Neural cell (in vitro differentiated cells): ENCODE data around the gene ZNF648. TPM values are rescaled to one million over a fixed set of nuclear protein-coding genes. Genes with fewer than 3 reads are reported as not detected.

Experiments
- H2AFZ ChIP-seq: fragments of 200-600, 300-800 bp; sonication (generic), shearing (Covaris generic); 2 replicates; pipeline ENCODE4 v1.6.0; 2014; ENCODE audit warnings: low read depth, mild to moderate bottlenecking, antibody characterized with exemption, low read length, moderate library complexity
- H3F3A ChIP-seq: fragments of 200-600 bp; shearing (Covaris generic); 2 replicates; pipeline ENCODE4 v1.6.1; 2016; ENCODE audit warnings: mild to moderate bottlenecking, moderate library complexity, mixed read lengths, antibody characterized with exemption, low read length; ENCODE audit not compliant: insufficient read depth, poor library complexity, severe bottlenecking
- H3K27ac ChIP-seq: fragments of 200-600, 300-800 bp; sonication (generic), shearing (Covaris generic); 2 replicates; pipeline ENCODE4 v1.5.1; 2014; ENCODE audit warnings: mild to moderate bottlenecking, low read length, moderate library complexity
- H3K27me3 ChIP-seq: fragments of 300-800, 200-600 bp; sonication (generic), shearing (Covaris generic); 2 replicates; pipeline ENCODE4 v1.6.0; 2014; ENCODE audit warnings: mild to moderate bottlenecking, low read depth, low read length, moderate library complexity; ENCODE audit not compliant: insufficient read depth
- H3K36me3 ChIP-seq: fragments of 300-800, 200-600 bp; sonication (generic), shearing (Covaris generic); 2 replicates; pipeline ENCODE4 v1.5.1; 2014; ENCODE audit warnings: mild to moderate bottlenecking, antibody characterized with exemption, low read length, moderate library complexity; ENCODE audit not compliant: insufficient read depth
- H3K4me2 ChIP-seq: fragments of 300-800, 200-600 bp; sonication (generic), shearing (Covaris generic); 2 replicates; pipeline ENCODE4 v1.6.0; 2014; ENCODE audit warnings: mild to moderate bottlenecking, low read length
- H3K4me3 ChIP-seq: fragments of 300-800, 200-600 bp; sonication (generic), shearing (Covaris generic); 2 replicates; pipeline ENCODE4 v1.5.1; 2014; ENCODE audit warnings: mild to moderate bottlenecking, low read length, moderate library complexity
- H3K79me2 ChIP-seq: fragments of 200-600 bp; shearing (Covaris generic); replicated peaks from 2 replicates; pipeline ENCODE4 v1.6.0; 2014; ENCODE audit warnings: mild to moderate bottlenecking, low read length, moderate library complexity; ENCODE audit not compliant: insufficient read depth
- H3K9ac ChIP-seq: fragments of 300-800, 200-600 bp; sonication (generic), shearing (Covaris generic); 2 replicates; pipeline ENCODE4 v1.6.1; 2016; ENCODE audit warnings: mild to moderate bottlenecking, low read length, mixed read lengths
- H3K9me2 ChIP-seq: fragments of 200-600 bp; shearing (Covaris generic); 2 replicates; pipeline ENCODE4 v1.6.1; 2016; ENCODE audit warnings: mild to moderate bottlenecking, low read length, mixed read lengths; ENCODE audit not compliant: insufficient read depth
- H3K9me3 ChIP-seq: fragments of 200-600, 300-800 bp; sonication (generic), shearing (Covaris generic); 2 replicates; pipeline ENCODE4 v1.6.1; 2016; ENCODE audit warnings: mild to moderate bottlenecking, mixed run types, low read length, moderate library complexity, mixed read lengths
- H4K20me1 ChIP-seq: fragments of 200-600 bp; shearing (Covaris generic); 2 replicates; pipeline ENCODE4 v1.6.1; 2016; ENCODE audit warnings: mild to moderate bottlenecking, mixed run types; ENCODE audit not compliant: insufficient read depth
- CTCF ChIP-seq: fragments of 450-650 bp; IDR thresholded peaks from 2 replicates; pipeline ENCODE4 v1.5.1; 2014; ENCODE audit warnings: antibody characterized with exemption, mild to moderate bottlenecking, moderate library complexity; ENCODE audit not compliant: poor library complexity, severe bottlenecking
- EP300 ChIP-seq: fragments of 450-650 bp; conservative IDR thresholded peaks from 2 replicates; pipeline ENCODE4 v1.6.1; 2014; ENCODE audit warnings: antibody characterized with exemption, mild to moderate bottlenecking, moderate library complexity; ENCODE audit not compliant: poor library complexity, severe bottlenecking
- EZH2 ChIP-seq: fragments of 200-600, 300-800 bp; shearing (Covaris generic), sonication (generic); IDR thresholded peaks from 2 replicates; pipeline ENCODE4 v1.6.1; 2014; ENCODE audit warnings: antibody characterized with exemption, low read length, borderline replicate concordance, mild to moderate bottlenecking; ENCODE audit not compliant: insufficient read depth, poor library complexity, severe bottlenecking
- MXI1 ChIP-seq: fragments of 450-650 bp; conservative IDR thresholded peaks from 2 replicates; pipeline ENCODE4 v1.6.1; 2014; ENCODE audit warnings: antibody characterized with exemption, mild to moderate bottlenecking; ENCODE audit not compliant: poor library complexity, severe bottlenecking
- POLR2AphosphoS5 ChIP-seq: IDR thresholded peaks from 2 replicates; pipeline ENCODE4 v1.6.1; 2012
- RAD21 ChIP-seq: fragments of 450-650 bp; conservative IDR thresholded peaks from 2 replicates; pipeline ENCODE4 v1.6.1; 2014; ENCODE audit warnings: antibody characterized with exemption, mild to moderate bottlenecking, moderate library complexity
- REST ChIP-seq: IDR thresholded peaks from 2 replicates; pipeline ENCODE4 v1.6.1; 2012; ENCODE audit warnings: borderline replicate concordance
- SMC3 ChIP-seq: fragments of 450-650 bp; conservative IDR thresholded peaks from 2 replicates; pipeline ENCODE4 v1.6.1; 2014; ENCODE audit warnings: antibody characterized with exemption, mild to moderate bottlenecking, moderate library complexity; ENCODE audit not compliant: poor library complexity
- TAF1 ChIP-seq: IDR thresholded peaks from 2 replicates; pipeline ENCODE4 v1.6.1; 2012; ENCODE audit warnings: low read depth
- polyA plus RNA-seq: library from polyadenylated mRNA; depleted of rRNA; stranded (reverse); fragments of >200 nt; gene quantifications from 2 replicates; pipeline ENCODE4 v1.2.3, GENCODE V29; 2014

ZNF648 gene
- polyA plus RNA-seq, 1 donor from 2014 or later, result not detected

- H3K9ac ChIP-seq, result no peak overlapping the region
- H3K4me3 ChIP-seq, result no peak overlapping the region
- no peak overlapping the region for H3K27ac ChIP-seq
- no peaks in the 10 kb centered on the region for H3K79me2 ChIP-seq
- no peaks in the 10 kb centered on the region for H3K9me3 ChIP-seq
- no peaks in the 10 kb centered on the region for H3K36me3 ChIP-seq
- H3F3A ChIP-seq, result no peaks in the 10 kb centered on the region
- no peaks in the 10 kb centered on the region for H3K27me3 ChIP-seq
- no peak for TF ChIP-seq EP300
- no peak for TF ChIP-seq TAF1
- TF ChIP-seq SMC3, result no peak
- TF ChIP-seq MXI1, result no peak
- no peak for TF ChIP-seq POLR2AphosphoS5
- TF ChIP-seq EZH2, result no peak
- no peak for TF ChIP-seq RAD21
- no peak for TF ChIP-seq REST
- no peak for TF ChIP-seq CTCF
- H3K9me2 ChIP-seq, result no peaks in the 10 kb centered on the region
- H2AFZ ChIP-seq, result no peak overlapping the region
- no peak overlapping the region for H3K4me2 ChIP-seq
- H4K20me1 ChIP-seq, result no peaks in the 10 kb centered on the region
Observed at GRCh38 chr1:182052355-182052754, 9.2 kb downstream of the ZNF648 start.

- H3K36me3 ChIP-seq, result no peaks in the 10 kb centered on the region
- H3K79me2 ChIP-seq, result no peaks in the 10 kb centered on the region
- H4K20me1 ChIP-seq, result no peaks in the 10 kb centered on the region
- H3K27me3 ChIP-seq, result no peaks in the 10 kb centered on the region
- TF ChIP-seq EP300, result no peak
- no peak for TF ChIP-seq CTCF
- no peak for TF ChIP-seq SMC3
- no peak for TF ChIP-seq RAD21
- no peak for TF ChIP-seq MXI1
- TF ChIP-seq TAF1, result no peak
- TF ChIP-seq EZH2, result no peak
- H3K9me3 ChIP-seq, result no peaks in the 10 kb centered on the region
- no peak overlapping the region for H3K4me3 ChIP-seq
- no peak overlapping the region for H3K9ac ChIP-seq
- H3F3A ChIP-seq, result no peaks in the 10 kb centered on the region
- H3K9me2 ChIP-seq, result no peaks in the 10 kb centered on the region
- no peak overlapping the region for H2AFZ ChIP-seq
- no peak overlapping the region for H3K27ac ChIP-seq
- H3K4me2 ChIP-seq, result no peak overlapping the region
Observed at GRCh38 chr1:182051938-182052337, 9.6 kb downstream of the ZNF648 start.
